A673 (cell line): ENCODE results near the gene TES. TPM values are rescaled to one million over a fixed set of nuclear protein-coding genes. Genes with fewer than 3 reads are reported as not detected.
A peak's percentile ranks its signal among the peaks of the same experiment; 100 is the strongest.

Experiments used
- BruUV-seq: library from RNA; stranded (reverse); fragments of 400-500 nt; replicated peaks from 2 replicates; lab custom pipeline; 2021; lab: Mats Ljungman, UMichigan
- CTCF ChIA-PET: fragments of 300-600 bp; sonication (Branson Sonifier 250); formaldehyde crosslinking; loops from one replicate; lab custom pipeline; 2022; ENCODE audit warnings: antibody characterized with exemption; lab: Charles Lee
- POLR2A ChIA-PET: fragments of 300-600 bp; sonication (Branson Sonifier 250); formaldehyde crosslinking; loops from one replicate; lab custom pipeline; 2022; ENCODE audit warnings: antibody characterized with exemption; ENCODE audit not compliant: low non-redundant PET; lab: Charles Lee
- DNase-seq: peaks from one replicate; pipeline ENCODE4 v3.0.0-alpha.2; 2015; ENCODE audit warnings: low spot score
- H3K27ac ChIP-seq: fragments of 200-600 bp; sonication (generic); 2 replicates; pipeline ENCODE4 v1.5.1; 2016; ENCODE audit warnings: mixed run types, low read depth, mild to moderate bottlenecking, mixed read lengths, antibody characterized with exemption, low read length; ENCODE audit not compliant: poor library complexity, severe bottlenecking
- H3K27me3 ChIP-seq: fragments of 200-600 bp; sonication (generic); replicated peaks from 2 replicates; pipeline ENCODE4 v1.6.1; 2017; ENCODE audit warnings: mixed run types, low read depth, mild to moderate bottlenecking, mixed read lengths, antibody characterized with exemption, low read length; ENCODE audit not compliant: insufficient read depth, poor library complexity
- H3K36me3 ChIP-seq: fragments of 200-600 bp; sonication (generic); 2 replicates; pipeline ENCODE4 v1.6.1; 2016; ENCODE audit warnings: mixed run types, mild to moderate bottlenecking, mixed read lengths, antibody characterized with exemption, low read length; ENCODE audit not compliant: insufficient read depth, poor library complexity, severe bottlenecking
- H3K4me1 ChIP-seq: fragments of 200-600 bp; sonication (generic); 2 replicates; pipeline ENCODE4 v1.6.1; 2017; ENCODE audit warnings: mixed run types, mild to moderate bottlenecking, mixed read lengths, antibody characterized with exemption, low read length; ENCODE audit not compliant: insufficient read depth, poor library complexity, severe bottlenecking
- H3K4me3 ChIP-seq: fragments of 200-600 bp; sonication (generic); 2 replicates; pipeline ENCODE4 v1.5.1; 2016; ENCODE audit warnings: low read depth, mixed run types, mild to moderate bottlenecking, mixed read lengths, low read length; ENCODE audit not compliant: poor library complexity, severe bottlenecking
- H3K9me3 ChIP-seq: fragments of 200-600 bp; sonication (generic); 2 replicates; pipeline ENCODE4 v1.6.1; 2016; ENCODE audit warnings: mixed run types, low read depth, mild to moderate bottlenecking, mixed read lengths, antibody characterized with exemption, low read length; ENCODE audit not compliant: poor library complexity, severe bottlenecking
- CTCF ChIP-seq: fragments of 300-800, 200-600 bp; sonication (generic); conservative IDR thresholded peaks from 2 replicates; pipeline ENCODE4 v1.5.1; 2017; ENCODE audit warnings: low read depth, mild to moderate bottlenecking, antibody characterized with exemption, low read length, moderate library complexity, mixed read lengths
- EZH2 ChIP-seq: fragments of 200-600 bp; sonication (generic); IDR thresholded peaks from 2 replicates; pipeline ENCODE4 v1.6.1; 2017; ENCODE audit warnings: borderline replicate concordance, low read depth, mild to moderate bottlenecking, mixed read lengths, antibody characterized with exemption, low read length; ENCODE audit not compliant: poor library complexity, severe bottlenecking
- intact Hi-C: fragments of 100-400 bp; cut with micrococcal nuclease; formaldehyde crosslinking; loops from one replicate; pipeline ENCODE4 v1.10.0; 2022; ENCODE audit not compliant: unreplicated experiment
- total RNA-seq: library from RNA; stranded (reverse); gene quantifications from 2 replicates; pipeline ENCODE4 v1.2.3, GENCODE V29; 2021

Gene TES
- total RNA-seq, 1 experiment from 2014 or later: 121 TPM

- peaks cover 19% of the 10 kb centered on the region for H3K4me1 ChIP-seq
- no peak overlapping the region for H3K27ac ChIP-seq
- ChIA-PET POLR2A (no interaction called here), CTCF (no interaction called here)
- no peaks in the 10 kb centered on the region for H3K27me3 ChIP-seq
- intact Hi-C loops: no loop called here
- no TSS peak for BruUV-seq
- no peaks in the 10 kb centered on the region for H3K9me3 ChIP-seq
- peak; percentile 44 for DNase-seq
- TF ChIP-seq CTCF (peak; percentile 46), EZH2 (no peak)
- H3K36me3 ChIP-seq: no peaks in the 10 kb centered on the region
- no peak overlapping the region for H3K4me3 ChIP-seq
Observed at GRCh38 chr7:116162992-116163391, 47.3 kb upstream of the TES start.

GRCh38 chr7:116164552-116165306, 45.6 kb upstream of the TES start:
- no peaks in the 10 kb centered on the region for H3K9me3 ChIP-seq
- H3K27me3 ChIP-seq: no peaks in the 10 kb centered on the region
- intact Hi-C loops: no loop called here
- H3K36me3 ChIP-seq: no peaks in the 10 kb centered on the region
- no TSS peak for BruUV-seq
- no peak for DNase-seq
- ChIA-PET POLR2A (no interaction called here), CTCF (no interaction called here)
- peaks cover 19% of the 10 kb centered on the region for H3K4me1 ChIP-seq
- no peak overlapping the region for H3K4me3 ChIP-seq
- no peak for TF ChIP-seq EZH2
- TF ChIP-seq CTCF: no peak
- no peak overlapping the region for H3K27ac ChIP-seq

GRCh38 chr7:116165717-116166116, 44.6 kb upstream of the TES start:
- H3K27me3 ChIP-seq: no peaks in the 10 kb centered on the region
- CTCF ChIA-PET: no interaction called here
- H3K36me3 ChIP-seq: no peaks in the 10 kb centered on the region
- no peak overlapping the region for H3K4me3 ChIP-seq
- no peak for TF ChIP-seq CTCF
- TF ChIP-seq EZH2: no peak
- intact Hi-C loops: no loop called here
- peak overlapping the region; percentile 13 for H3K27ac ChIP-seq
- no peak for DNase-seq
- H3K4me1 ChIP-seq: peaks cover 14% of the 10 kb centered on the region
- H3K9me3 ChIP-seq: no peaks in the 10 kb centered on the region
- POLR2A ChIA-PET: no interaction called here
- no TSS peak for BruUV-seq
